ENCODE results near the gene RRP1B.
"Not testable (repeated sequence)": the region's sequence is repeated elsewhere in the genome, so short reads cannot be mapped to it uniquely, and the experiment has no call there.

Gene RRP1B

GRCh38 chr21:43679951-43680350 is 20.6 kb downstream of the RRP1B start:
- no peak for DNase-seq

DNA sequence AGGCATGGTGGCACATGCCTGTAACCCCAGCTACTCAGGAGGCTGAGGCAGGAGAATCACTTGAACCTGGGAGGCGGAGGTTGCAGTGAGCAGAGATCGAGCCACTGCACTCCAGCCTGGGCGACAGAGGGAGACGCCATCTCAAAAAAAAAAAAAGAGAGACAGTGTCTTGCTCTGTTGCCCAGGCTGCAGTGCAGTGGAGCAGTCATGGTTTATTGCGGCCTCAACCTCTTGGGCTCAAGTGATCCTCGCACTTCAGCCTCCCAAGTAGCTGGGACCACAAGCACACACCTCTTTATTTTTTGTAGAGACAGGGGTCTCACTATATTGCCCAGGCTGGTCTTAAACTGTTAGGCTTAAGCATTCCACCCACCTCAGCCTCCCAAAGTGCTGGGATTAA is 21.1 kb downstream of the RRP1B start:
- not testable (repeated sequence) for DNase-seq

DNA sequence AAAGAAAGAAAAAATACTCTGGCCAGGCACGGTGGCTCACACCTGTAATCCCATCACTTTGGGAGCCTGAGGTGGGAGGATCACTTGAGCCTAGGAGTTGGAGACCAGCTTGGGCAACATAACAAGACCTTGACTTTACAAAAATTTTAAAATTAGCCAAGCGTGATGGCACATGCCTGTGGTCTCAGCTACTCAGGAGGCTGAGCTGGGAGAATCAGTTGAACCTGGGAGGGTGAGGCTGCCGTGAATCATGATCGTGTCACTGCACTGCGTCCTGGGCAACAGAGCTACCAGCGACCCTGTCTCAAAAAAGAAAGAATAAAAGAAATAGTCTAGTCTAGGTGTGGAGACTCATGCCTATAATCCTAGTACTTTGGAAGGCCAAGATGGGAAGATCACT is 22.3 kb downstream of the RRP1B start:
- DNase-seq, result no peak

DNA sequence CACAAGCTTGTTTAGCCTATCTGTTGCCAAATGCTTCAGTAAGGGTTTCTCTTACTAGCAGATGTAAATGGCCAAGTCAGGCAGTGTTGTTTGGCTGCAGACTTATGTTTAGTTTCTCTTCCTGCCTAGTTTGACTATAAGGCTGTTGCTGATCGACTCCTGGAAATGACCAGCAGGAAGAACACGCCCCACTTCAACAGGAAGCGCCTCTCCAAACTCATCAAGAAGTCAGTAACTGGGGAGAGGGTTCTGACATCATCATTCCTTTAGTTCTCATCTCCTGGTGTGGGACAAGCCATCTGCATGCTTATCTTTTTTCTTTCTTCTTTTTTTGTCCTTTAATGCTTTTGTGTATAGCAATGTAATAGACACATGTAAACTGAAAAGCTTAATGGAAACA is 25.1 kb downstream of the RRP1B start:
- no peak for DNase-seq

- no peak for DNase-seq
Measured at GRCh38 chr21:43686811-43687565, 27.6 kb downstream of the RRP1B start.

GRCh38 chr21:43687566-43688399 is 28.4 kb downstream of the RRP1B start:
- DNase-seq, result no peak

DNA sequence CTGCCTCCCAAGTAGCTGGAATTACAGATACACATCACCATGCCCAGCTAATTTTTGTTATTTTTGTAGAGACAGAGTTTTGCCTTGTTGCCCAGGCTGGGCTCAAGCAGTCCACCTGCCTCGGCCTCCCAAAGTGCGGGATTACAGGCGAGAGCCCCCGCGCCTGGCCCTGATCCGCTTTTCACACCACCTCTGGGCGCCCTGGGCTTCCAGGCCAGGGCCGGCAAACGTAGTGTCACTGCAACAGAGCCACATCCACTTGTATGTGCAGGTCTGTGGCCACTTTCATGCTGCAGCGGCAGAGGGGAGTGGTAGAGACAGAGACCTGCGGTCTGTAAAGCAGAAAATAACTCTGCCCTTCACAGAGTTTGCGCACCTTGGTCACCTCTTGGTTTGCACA is 29.5 kb downstream of the RRP1B start:
- DNase-seq, result no peak

DNA sequence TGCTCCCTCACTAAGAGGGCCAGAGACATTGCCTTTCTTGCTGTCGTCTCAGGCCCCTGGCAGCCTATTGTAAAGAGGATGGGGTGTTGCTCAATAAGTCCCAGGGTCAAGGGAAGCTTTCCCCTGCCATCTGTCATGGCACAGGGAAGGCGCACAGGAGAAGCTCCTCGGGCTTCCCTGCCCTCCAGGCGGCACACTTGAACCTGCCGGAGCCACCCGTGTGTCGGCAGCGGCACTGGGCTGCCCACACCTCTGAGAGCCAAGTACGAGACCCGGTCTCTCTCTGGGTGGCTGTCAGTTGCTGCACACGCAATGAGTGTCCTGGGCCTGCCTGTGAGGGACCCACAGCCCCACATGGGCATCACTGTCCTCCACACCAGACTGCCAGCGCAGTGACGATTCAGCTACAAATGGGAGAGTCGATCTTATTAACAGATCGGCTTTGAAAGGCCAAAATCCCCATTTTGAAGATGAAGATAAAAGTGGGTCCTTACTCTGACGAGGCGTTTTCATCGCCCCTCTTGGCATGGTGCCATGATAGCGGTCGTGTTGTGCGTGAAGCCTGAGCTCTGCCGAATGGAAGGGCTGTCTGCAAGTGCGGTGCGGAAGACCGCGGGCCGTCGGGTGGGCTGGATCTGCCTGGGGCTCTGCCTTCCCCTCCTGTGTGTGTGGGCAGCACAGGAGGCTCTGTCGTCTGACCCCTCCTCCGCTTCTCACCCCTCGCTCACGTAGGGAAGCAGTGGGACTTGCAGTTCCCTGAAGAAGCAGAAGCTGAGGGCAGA is 30.4 kb downstream of the RRP1B start:
- DNase-seq, result no peak

DNA sequence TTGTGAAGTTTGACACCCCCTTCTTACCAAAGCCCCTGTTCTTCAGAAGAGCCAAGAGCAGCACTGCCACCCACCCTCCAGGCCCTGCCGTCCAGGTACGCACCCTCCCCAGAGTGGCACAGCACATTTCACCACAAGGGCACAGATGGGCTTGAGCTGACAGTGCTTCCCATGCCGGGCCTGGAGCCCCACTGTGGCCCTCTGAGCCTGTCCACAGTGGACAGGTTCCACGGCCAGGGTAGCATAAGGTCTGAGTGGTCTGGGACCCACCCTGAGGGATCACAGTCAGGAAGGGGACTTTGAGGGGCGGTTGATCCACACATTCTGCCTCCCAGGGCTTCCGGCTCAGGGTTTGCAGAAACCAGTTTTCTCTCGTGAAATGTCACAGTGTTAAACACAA is 31.0 kb downstream of the RRP1B start:
- DNase-seq, result no peak

DNA sequence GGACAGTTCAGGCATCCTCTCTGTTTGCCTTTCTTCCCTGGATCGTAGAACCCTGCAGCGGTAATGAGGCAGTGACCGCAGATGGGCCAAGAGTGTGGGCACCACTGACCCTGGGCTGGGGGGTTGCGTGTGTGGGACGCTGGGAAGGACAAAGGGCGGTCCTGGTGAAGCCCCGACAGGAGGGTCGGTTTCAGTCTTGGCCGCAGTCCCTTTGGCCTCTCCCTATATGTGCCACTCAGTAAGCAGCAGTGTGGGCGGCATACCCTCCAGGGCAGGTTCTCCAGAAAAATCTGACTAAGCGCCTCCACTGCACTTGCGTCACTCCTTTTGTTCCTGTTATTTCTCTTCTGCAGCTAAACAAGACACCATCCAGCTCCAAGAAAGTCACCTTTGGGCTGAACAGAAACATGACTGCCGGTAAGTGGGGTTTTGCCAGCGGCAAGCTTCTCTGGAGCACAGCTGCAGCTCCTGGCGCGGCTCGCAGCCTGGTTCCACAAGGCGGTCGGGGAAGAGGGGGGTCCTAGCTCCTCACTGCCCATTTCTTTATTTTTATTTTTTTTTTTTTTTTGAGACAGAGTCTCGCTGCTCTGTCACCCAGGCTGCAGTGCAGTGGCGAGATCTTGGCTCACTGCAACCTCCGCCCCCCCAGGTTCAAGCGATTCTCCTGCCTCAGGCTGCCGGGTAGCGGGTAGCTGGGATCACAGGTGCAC is 31.9 kb downstream of the RRP1B start:
- no peak for DNase-seq

DNA sequence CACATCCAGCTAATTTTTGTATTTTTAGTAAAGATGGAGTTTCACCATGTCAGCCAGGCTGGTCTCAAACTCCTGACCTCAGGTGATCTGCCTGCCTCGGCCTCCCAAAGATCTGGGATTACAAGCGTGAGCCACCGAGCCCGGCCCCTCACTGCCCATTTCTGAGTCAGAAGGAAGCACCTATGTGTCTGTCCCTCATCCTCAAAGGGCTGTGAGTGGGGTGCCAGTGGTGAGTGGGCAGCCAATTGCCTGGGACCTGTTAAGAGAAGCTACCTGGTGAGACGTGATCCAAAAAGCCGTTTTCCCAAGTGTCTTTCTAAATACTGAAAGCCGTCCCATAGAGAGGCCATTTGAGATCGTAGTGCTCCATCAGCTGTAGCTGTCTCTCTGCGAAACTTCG is 32.4 kb downstream of the RRP1B start:
- no peak for DNase-seq

GRCh38 chr21:43692949-43693348 is 33.6 kb downstream of the RRP1B start:
- DNase-seq, result no peak

- DNase-seq, result no peak
Measured at GRCh38 chr21:43693981-43694380, 34.6 kb downstream of the RRP1B start.

- DNase-seq, result no peak
Measured at GRCh38 chr21:43694437-43695079, 35.2 kb downstream of the RRP1B start.

- DNase-seq, result no peak
Measured at GRCh38 chr21:43696214-43696613, 36.9 kb downstream of the RRP1B start.

DNA sequence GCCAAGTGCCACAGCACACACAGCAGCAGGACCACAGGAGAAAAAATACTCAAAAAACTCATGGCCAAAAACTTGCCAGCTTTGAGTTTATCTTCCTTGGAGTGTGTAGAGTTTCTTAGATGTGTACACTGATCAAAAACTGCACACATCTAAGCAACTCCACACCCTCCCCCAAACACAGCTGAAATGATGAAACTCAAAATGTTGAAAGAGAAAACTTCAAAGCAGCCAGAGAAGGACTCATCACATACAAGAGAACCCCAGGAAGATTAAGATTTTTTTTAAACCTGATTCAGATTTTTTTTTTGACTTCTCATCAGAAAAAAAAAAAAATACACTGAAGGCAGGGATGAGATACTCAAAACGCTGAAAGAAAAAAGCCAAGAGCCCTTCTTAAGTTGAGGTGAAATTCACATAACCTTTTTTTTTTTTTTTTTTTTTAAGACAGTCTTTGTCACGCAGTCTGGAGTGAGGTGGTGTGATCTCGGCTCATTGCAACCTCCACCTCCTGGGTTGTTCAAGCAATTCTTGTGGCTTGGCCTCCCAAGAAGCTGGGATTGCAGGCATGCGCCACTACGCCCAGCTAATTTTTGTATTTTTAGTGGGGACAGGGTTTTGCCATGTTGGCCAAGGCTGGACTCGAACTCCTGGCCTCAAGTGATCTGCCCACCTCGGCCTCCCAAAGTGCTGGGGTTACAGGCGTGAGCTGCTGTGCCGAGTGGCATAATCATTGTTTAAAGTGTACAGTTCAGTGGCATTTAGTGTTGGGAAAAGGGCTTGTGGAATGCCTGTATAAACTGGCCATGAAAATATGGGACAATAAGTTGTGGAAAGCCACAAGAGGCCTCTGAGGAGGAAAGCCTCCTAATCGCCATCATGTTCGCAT is 38.6 kb downstream of the RRP1B start:
- DNase-seq, result no peak

DNA sequence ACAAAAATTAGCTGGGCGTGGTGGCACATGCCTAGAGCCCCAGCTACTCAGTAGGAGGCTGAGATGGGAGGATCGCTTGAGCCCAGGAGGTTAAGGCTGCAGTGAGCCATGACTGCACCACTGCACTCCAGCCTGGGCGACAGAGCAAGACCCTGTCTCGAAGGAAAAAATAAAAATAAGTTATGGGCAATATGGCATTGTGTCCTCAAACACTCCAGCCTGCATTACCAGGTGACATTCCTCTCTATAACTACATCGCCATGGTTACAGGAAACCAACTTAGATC is 40.1 kb downstream of the RRP1B start:
- not testable (repeated sequence) for DNase-seq

DNA sequence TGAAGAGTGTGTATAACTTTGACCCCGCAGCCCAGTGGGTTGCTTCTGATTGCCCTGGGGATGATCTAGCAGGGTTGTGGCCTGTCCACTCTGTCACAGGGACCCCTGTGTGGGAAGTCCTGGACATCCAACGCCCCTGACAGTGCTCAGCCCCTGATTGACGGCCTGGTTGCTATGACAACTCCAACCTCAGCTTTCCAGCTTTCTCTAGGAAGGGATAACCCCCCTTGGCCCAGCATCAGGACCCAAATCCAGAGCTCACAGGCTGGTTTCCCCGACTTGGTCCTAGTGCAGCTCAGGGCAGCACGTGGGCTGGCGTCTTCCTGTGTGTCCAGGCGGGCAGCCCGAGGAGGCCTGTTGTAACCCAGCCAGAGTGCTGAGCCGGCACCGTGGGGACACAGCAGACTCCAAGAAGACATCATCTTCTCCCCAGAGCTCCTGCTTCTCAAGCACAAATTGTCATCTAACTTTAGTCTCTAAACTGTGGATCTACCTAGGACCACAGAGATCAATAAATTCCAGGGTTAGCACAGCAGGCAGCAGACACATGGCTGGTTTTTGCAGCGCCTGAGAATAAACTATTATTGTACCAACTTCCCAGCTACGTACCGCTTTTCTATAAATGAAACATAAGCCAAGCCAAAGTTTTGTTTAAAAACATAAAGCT is 40.7 kb downstream of the RRP1B start:
- DNase-seq, result no peak

- DNase-seq, result no peak
Measured at GRCh38 chr21:43701936-43702784, 42.8 kb downstream of the RRP1B start.

DNA sequence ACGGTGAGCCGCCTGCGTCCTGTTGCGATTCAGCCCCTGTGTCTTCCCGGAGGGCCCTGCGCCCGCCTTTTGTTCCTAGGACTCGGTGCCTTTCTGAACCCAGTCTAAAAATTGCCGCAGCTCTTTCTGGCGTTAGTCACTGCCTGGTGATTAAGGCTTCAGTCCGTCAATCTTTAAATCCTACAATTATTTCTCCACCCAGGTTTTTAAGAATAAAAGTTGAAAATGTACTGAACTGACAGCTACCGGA is 43.4 kb downstream of the RRP1B start:
- no peak for DNase-seq

Data from DMS79 (cell line).